ENCODE measurements around the gene MAD1L1. TPM values are rescaled to one million over a fixed set of nuclear protein-coding genes. Genes with fewer than 3 reads are reported as not detected.

Gene MAD1L1
- total and polyA plus RNA-seq, 2 of the 4 experiments (the other 2 are of a cell fraction): 29.0 to 40.9 TPM

DNA sequence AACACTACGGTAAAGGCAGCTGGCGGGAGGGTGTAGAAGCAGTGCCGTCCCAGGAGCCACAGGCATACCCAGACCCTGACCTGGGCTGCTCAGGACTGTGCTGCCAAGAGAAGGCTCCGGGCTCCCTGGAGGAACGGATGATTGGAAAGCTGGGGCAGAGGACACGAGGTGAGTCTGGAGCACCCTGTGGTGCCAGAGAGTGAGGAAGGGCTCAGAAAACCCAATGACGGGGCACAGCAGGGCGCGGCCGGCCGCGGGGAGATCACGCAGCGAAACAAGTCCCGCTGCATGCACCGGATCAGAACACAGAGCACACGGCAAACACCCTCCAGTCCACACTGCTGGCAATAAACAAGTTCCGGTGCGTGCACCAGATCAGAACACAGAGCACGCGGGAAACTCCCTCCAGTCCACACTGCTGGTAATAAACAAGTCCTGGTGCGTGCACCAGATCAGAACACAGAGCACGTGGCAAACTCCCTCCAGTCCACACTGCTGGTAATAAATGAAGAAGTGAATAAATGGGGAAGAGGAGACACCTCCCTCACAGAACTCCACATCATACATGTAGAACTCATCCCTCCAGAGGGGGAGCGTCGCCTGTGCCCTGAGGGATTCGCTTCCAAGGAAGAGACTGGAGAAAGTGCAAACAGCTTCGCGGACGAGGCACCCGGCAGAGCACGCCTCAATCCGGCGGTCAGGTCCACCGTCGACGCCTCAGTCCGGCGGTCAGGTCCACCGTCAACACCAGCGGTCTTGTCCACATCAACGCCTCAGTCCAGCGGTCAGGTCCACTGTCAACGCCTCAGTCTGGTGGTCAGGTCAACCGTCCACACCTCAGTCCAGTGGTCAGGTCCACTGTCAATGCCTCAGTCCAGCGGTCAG is 265.0 kb downstream of the MAD1L1 start:
- no peaks in the 10 kb centered on the region for H3K27me3 ChIP-seq (ENCODE audit: control insufficient read depth, insufficient read depth, low read length)
- H2BK5ac ChIP-seq (ENCODE audit: low read depth, low read length, poor library complexity, severe bottlenecking): no peak overlapping the region
- H3K4me2 ChIP-seq (ENCODE audit: low read depth, low read length): no peak overlapping the region
- ChIA-PET POLR2A (ENCODE audit: unreplicated experiment) (no interaction called here), CTCF (no interaction called here)
- no peaks in the 10 kb centered on the region for H3K4me1 ChIP-seq (ENCODE audit: control insufficient read depth, insufficient read depth, low read length)
- H3K9me3 ChIP-seq (ENCODE audit: control insufficient read depth, insufficient read depth, low read length): peaks cover 4% of the 10 kb centered on the region; the same call in 1 of the 2 replicates
- no TSS peak for BruUV-seq (replicated peaks)
- H4K5ac ChIP-seq (ENCODE audit: low read depth, low read length): no peak overlapping the region
- ATAC-seq (ENCODE audit: low read depth) (no peak), DNase-seq (no peak)
- peaks cover 4% of the 10 kb centered on the region; the same call in 1 of the 2 replicates for H3K9me1 ChIP-seq (ENCODE audit: insufficient read depth, low read length)
- in situ Hi-C loops (cut with MboI; ENCODE audit: low sequenced_read_pairs): no loop called here
- H2BK20ac ChIP-seq (ENCODE audit: low read depth, low read length): no peak overlapping the region
- no peak overlapping the region for H3K4ac ChIP-seq (ENCODE audit: low read depth, low read length)
- peaks cover 6% of the 10 kb centered on the region for H3K36me3 ChIP-seq (ENCODE audit: control insufficient read depth, insufficient read depth, low read length)
- no peak overlapping the region for H2BK120ac ChIP-seq (ENCODE audit: low read depth, low read length)
- no peaks in the 10 kb centered on the region for H4K20me1 ChIP-seq (ENCODE audit: insufficient read depth, low read length)
- H3K14ac ChIP-seq (replicated peaks; ENCODE audit: low read depth, low read length): no peak overlapping the region
- no peak overlapping the region for H4K8ac ChIP-seq (ENCODE audit: low read depth in 2 of 2, low read length in 2 of 2)
- dilution Hi-C loops (cut with HindIII; ENCODE audit: low sequenced_read_pairs, unreplicated experiment): no loop called here
- no peak overlapping the region for H2AFZ ChIP-seq (replicated peaks; ENCODE audit: low read length, poor library complexity)
- H4K91ac ChIP-seq (ENCODE audit: insufficient read depth, low read depth, low read length): no peak overlapping the region
- TF ChIP-seq CHD1 (IDR thresholded peaks at IDR 0.05; ENCODE audit: low read depth, low read length) (no peak), RFX5 (IDR thresholded peaks at IDR 0.05; ENCODE audit: low read depth, low read length) (no peak), SMC3 (IDR thresholded peaks at IDR 0.05; ENCODE audit: low read depth, low read length) (no peak)
- no peak overlapping the region for H3K56ac ChIP-seq (ENCODE audit: extremely low read depth, insufficient read depth, low read length)
- H2AK5ac ChIP-seq (ENCODE audit: low read depth, low read length): no peak overlapping the region
- H3K9ac ChIP-seq (ENCODE audit: low read depth, low read length): no peak overlapping the region
- H3K23ac ChIP-seq (ENCODE audit: low read depth, low read length): no peak overlapping the region
- peaks cover 0 to 10% of the 10 kb centered on the region in 2 experiments; a peak in 1 of 4 replicates for H3K79me1 ChIP-seq (ENCODE audit: low read depth in 1 of 2, low read length in 2 of 2)
- H2BK15ac ChIP-seq (ENCODE audit: low read depth, low read length): no peak overlapping the region
- no peak overlapping the region for H3K4me3 ChIP-seq (ENCODE audit: insufficient read depth, low read depth, low read length)
- no peak overlapping the region for H3K27ac ChIP-seq (ENCODE audit: insufficient read depth, low read length)
- H2AK9ac ChIP-seq (replicated peaks; ENCODE audit: low read depth, low read length, poor library complexity): no peak overlapping the region
- H3K18ac ChIP-seq (ENCODE audit: low read depth, low read length): no peak overlapping the region
- intact Hi-C loops (cut with micrococcal nuclease): no loop called here
- 95% methylated on average over 26 of the region's 45 CpGs; no CpG with 5 or more reads in 1 of the 2 experiments for WGBS, 2 experiments (ENCODE audit: extremely low coverage in 2 of 2, insufficient read length in 1 of 2)
